Loucy (cell line): ENCODE data around the gene SGO1.
A peak's percentile ranks its signal among the peaks of the same experiment; 100 is the strongest.

Experiments used
- CTCF ChIP-seq: fragments of 200-600 bp; sonication (generic); conservative IDR thresholded peaks from 2 replicates; pipeline ENCODE4 v1.5.1; 2014; ENCODE audit warnings: mild to moderate bottlenecking, antibody characterized with exemption, low read length
- EZH2phosphoT487 ChIP-seq: fragments of 200-600 bp; IDR thresholded peaks from 2 replicates; pipeline ENCODE4 v1.6.1; 2018; ENCODE audit warnings: antibody characterized with exemption, mild to moderate bottlenecking, moderate library complexity, borderline replicate concordance

- TF ChIP-seq CTCF (0 out of 2 replicates have a peak, but pooled peaks have one; percentile 11), EZH2phosphoT487 (no peak)
Observed at GRCh38 chr3:20130106-20130505, 55.9 kb downstream of the SGO1 start.
